Activated CD4-positive, alpha-beta T cell treated with anti-CD3 and anti-CD28 coated beads, Interleukin-2, amount 10 ng/mL, durations not matched to agents 24 days and 14 days (primary cell): Measurements from ENCODE around the gene PTK6. TPM values are rescaled to one million over a fixed set of nuclear protein-coding genes. Genes with fewer than 3 reads are reported as not detected.

Experiments used
- DNase-seq: peaks from one replicate; pipeline ENCODE4 v3.0.0; 2022
- H3K27ac Mint-ChIP-seq: one replicate; pipeline ENCODE4 v1.8.0; 2022; ENCODE audit warnings: mild to moderate bottlenecking, mixed read lengths
- H3K27me3 Mint-ChIP-seq: one replicate; pipeline ENCODE4 v1.8.0; 2022; ENCODE audit warnings: mixed read lengths
- H3K36me3 Mint-ChIP-seq: one replicate; pipeline ENCODE4 v1.8.0; 2022; ENCODE audit warnings: low read depth, mild to moderate bottlenecking, mixed read lengths
- H3K4me1 Mint-ChIP-seq: one replicate; pipeline ENCODE4 v1.8.0; 2021; ENCODE audit warnings: mixed read lengths
- H3K4me3 Mint-ChIP-seq: one replicate; pipeline ENCODE4 v1.8.0; 2022; ENCODE audit warnings: mild to moderate bottlenecking, moderate library complexity, mixed read lengths
- H3K9me3 Mint-ChIP-seq: one replicate; pipeline ENCODE4 v1.8.0; 2021; ENCODE audit warnings: mixed read lengths
- intact Hi-C: fragments of 100-400 bp; cut with micrococcal nuclease; formaldehyde crosslinking; loops from one replicate; pipeline ENCODE4 v1.15.1; 2023
- total RNA-seq: library from RNA; stranded (reverse); gene quantifications from 2 replicates; pipeline ENCODE4 v1.2.3, GENCODE V29; 2022

Gene PTK6
- total RNA-seq, 1 donor from 2014 or later, result 0.35 TPM

GRCh38 chr20:63555661-63556381, 18.6 kb upstream of the PTK6 start:
- no peak overlapping the region for H3K27ac Mint-ChIP-seq
- H3K4me3 Mint-ChIP-seq, result no peak overlapping the region
- DNase-seq, result no peak
- peaks cover 5% of the 10 kb centered on the region for H3K27me3 Mint-ChIP-seq
- peaks cover 18% of the 10 kb centered on the region for H3K36me3 Mint-ChIP-seq
- no peaks in the 10 kb centered on the region for H3K9me3 Mint-ChIP-seq
- intact Hi-C loops, result no loop called here
- H3K4me1 Mint-ChIP-seq, result peaks cover 12% of the 10 kb centered on the region

- Mint-ChIP-seq H3K4me1 (peaks cover 12% of the 10 kb centered on the region), H3K36me3 (peaks cover 13% of the 10 kb centered on the region), H3K27me3 (peaks cover 9% of the 10 kb centered on the region), H3K9me3 (no peaks in the 10 kb centered on the region), H3K4me3 (peak overlapping the region; percentile 77), H3K27ac (no peak overlapping the region)
- intact Hi-C loops, result no loop called here
- no peak for DNase-seq
These were observed 17.4 kb upstream of the PTK6 start for GRCh38 chr20:63554361-63555278.

- intact Hi-C loops, result loop anchor here (1.0 kb wide), 4 partner anchors 17 to 85 kb away; partner anchors contain the start of genes GMEB2, PPDPF and PTK6
- Mint-ChIP-seq H3K27ac (peak within 1 kb of the TSS; percentile 76), H3K4me3 (peak within 1 kb of the TSS; percentile 77), H3K9me3 (no peaks in the 10 kb centered on the region), H3K27me3 (peaks cover 13% of the 10 kb centered on the region), H3K36me3 (peaks cover 10% of the 10 kb centered on the region), H3K4me1 (peaks cover 12% of the 10 kb centered on the region)
- DNase-seq, result peak; percentile 84
These were observed 16.7 kb upstream of the PTK6 start, which contains the start of gene FNDC11 for GRCh38 chr20:63553933-63554290. TSS of gene FNDC11 (plus strand) at chr20:63554159. CDS start at chr20:63555664, 1,505 bp downstream.

DNA sequence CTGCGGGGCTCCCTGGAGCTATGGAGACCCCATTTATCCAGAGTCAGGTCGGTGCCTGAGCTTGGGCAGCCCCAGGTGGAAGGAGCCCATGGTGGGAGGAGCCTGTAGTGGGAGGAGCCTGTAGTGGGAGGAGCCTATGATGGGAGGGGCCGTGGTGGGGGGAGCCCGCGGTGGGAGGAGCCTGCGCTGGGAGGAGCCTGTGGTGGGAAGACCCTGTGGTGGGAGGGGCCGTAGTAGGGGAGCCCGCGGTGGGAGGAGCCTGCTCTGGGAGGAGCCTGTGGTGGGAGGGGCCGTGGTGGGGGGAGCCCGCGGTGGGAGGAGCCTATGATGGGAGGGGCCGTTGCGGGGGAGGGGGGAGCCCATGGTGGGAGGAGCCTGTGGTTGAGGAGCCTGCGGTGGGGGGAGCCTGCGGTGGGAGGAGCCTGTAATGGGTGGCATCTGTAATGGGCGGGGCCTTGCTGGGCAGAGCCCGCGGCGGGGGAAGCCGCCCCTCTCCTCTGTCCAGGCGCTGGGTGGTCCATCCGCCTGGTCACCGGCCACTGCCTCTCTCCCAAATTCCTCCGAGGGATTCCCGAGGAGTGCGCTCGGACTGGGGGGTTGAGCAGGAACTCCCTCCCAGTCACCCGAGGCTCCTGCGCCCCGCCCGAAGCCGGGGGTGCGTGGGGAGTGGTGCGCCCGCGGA, 16.2 kb upstream of the PTK6 start:
- DNase-seq, result peak; percentile 97
- intact Hi-C loops, result loop anchor here (1.0 kb wide), 4 partner anchors 16 to 86 kb away; partner anchors contain the start of genes GMEB2, PPDPF and PTK6
- H3K36me3 Mint-ChIP-seq, result peaks cover 6% of the 10 kb centered on the region
- H3K9me3 Mint-ChIP-seq, result no peaks in the 10 kb centered on the region
- H3K27me3 Mint-ChIP-seq, result peaks cover 15% of the 10 kb centered on the region
- H3K27ac Mint-ChIP-seq, result peak overlapping the region; percentile 76
- peak overlapping the region; percentile 77 for H3K4me3 Mint-ChIP-seq
- peaks cover 12% of the 10 kb centered on the region for H3K4me1 Mint-ChIP-seq

- H3K36me3 Mint-ChIP-seq, result peaks cover 5% of the 10 kb centered on the region
- peaks cover 15% of the 10 kb centered on the region for H3K27me3 Mint-ChIP-seq
- peak overlapping the region; percentile 77 for H3K4me3 Mint-ChIP-seq
- intact Hi-C loops, result loop anchor here (1.0 kb wide), 4 partner anchors 15 to 87 kb away; partner anchors contain the start of genes GMEB2, PPDPF and PTK6
- no peaks in the 10 kb centered on the region for H3K9me3 Mint-ChIP-seq
- DNase-seq, result peak; percentile 89
- H3K27ac Mint-ChIP-seq, result peak overlapping the region; percentile 76
- H3K4me1 Mint-ChIP-seq, result peaks cover 12% of the 10 kb centered on the region
These were observed 15.5 kb upstream of the PTK6 start for GRCh38 chr20:63552481-63553249.

GRCh38 chr20:63551068-63551467, 13.9 kb upstream of the PTK6 start:
- intact Hi-C loops, result no loop called here
- no peak overlapping the region for H3K4me3 Mint-ChIP-seq
- peaks cover 12% of the 10 kb centered on the region for H3K4me1 Mint-ChIP-seq
- peaks cover 20% of the 10 kb centered on the region for H3K27me3 Mint-ChIP-seq
- DNase-seq, result no peak
- no peaks in the 10 kb centered on the region for H3K9me3 Mint-ChIP-seq
- H3K36me3 Mint-ChIP-seq, result no peaks in the 10 kb centered on the region
- peak overlapping the region; percentile 35 for H3K27ac Mint-ChIP-seq

DNA sequence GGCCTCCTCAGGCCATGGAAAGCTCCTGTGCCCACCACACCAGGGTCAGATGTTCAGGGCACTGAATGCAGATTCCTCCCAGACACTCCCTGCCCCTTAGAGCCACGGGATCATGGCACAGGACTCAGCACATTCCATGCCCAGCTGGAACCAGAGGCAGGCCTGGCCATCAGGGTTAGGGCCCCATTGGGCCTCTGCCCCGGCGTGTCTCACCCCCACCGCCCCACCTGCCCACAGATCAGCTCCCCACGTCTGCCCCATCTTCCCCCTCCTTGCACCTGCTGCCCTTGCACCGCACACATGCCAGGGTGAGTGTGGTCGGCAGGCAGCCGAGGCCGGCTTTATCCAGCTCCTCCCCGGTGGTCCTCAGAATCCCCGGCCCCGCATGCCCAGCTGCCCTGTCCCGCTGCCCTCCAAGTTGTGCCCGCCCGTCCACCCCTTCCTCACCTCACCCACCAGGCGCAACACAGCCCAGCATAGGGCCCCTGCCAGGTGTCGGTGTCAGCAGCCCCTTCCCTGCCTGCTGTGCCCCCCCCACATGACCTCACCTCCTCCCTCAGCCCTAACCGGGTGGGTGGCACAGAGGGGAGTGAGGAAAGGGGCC, 12.6 kb upstream of the PTK6 start:
- peaks cover 22% of the 10 kb centered on the region for H3K27me3 Mint-ChIP-seq
- intact Hi-C loops, result no loop called here
- no peaks in the 10 kb centered on the region for H3K36me3 Mint-ChIP-seq
- no peak for DNase-seq
- peaks cover 16% of the 10 kb centered on the region for H3K4me1 Mint-ChIP-seq
- H3K4me3 Mint-ChIP-seq, result no peak overlapping the region
- no peaks in the 10 kb centered on the region for H3K9me3 Mint-ChIP-seq
- no peak overlapping the region for H3K27ac Mint-ChIP-seq

DNA sequence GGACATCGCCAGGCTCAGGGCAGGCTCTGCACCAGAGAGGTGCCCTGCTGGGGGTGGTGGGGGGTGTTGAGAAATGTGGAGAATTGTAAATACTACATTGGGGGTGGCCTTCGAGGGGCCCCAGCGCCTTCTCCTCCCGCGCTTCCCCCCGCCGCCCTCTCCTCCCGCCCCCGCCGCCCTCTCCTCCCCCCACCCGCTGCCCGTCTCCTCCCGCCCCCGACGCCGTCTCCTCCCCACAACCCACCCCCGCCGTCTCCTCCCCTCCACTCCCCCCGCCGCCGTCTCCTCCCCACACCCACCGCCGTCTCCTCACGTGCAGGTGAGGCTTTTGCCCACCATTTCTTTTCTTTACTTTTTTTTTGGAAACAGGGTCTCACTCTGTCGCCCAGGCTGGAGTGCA, 11.8 kb upstream of the PTK6 start:
- H3K4me3 Mint-ChIP-seq, result no peak overlapping the region
- H3K9me3 Mint-ChIP-seq, result no peaks in the 10 kb centered on the region
- DNase-seq, result no peak
- peaks cover 16% of the 10 kb centered on the region for H3K4me1 Mint-ChIP-seq
- H3K36me3 Mint-ChIP-seq, result no peaks in the 10 kb centered on the region
- intact Hi-C loops, result no loop called here
- no peak overlapping the region for H3K27ac Mint-ChIP-seq
- H3K27me3 Mint-ChIP-seq, result peaks cover 22% of the 10 kb centered on the region

- Mint-ChIP-seq H3K27ac (no peak overlapping the region), H3K9me3 (no peaks in the 10 kb centered on the region), H3K4me1 (peaks cover 16% of the 10 kb centered on the region), H3K27me3 (peaks cover 22% of the 10 kb centered on the region), H3K4me3 (no peak overlapping the region), H3K36me3 (no peaks in the 10 kb centered on the region)
- intact Hi-C loops, result no loop called here
- DNase-seq, result no peak
These were observed 11.4 kb upstream of the PTK6 start for GRCh38 chr20:63548542-63548941.

- no peak for DNase-seq
- no peak within 1 kb of the TSS for H3K4me3 Mint-ChIP-seq
- peaks cover 22% of the 10 kb centered on the region for H3K27me3 Mint-ChIP-seq
- no peak within 1 kb of the TSS for H3K27ac Mint-ChIP-seq
- H3K36me3 Mint-ChIP-seq, result no peaks in the 10 kb centered on the region
- H3K4me1 Mint-ChIP-seq, result peaks cover 13% of the 10 kb centered on the region
- intact Hi-C loops, result no loop called here
- H3K9me3 Mint-ChIP-seq, result no peaks in the 10 kb centered on the region
These were observed 10.7 kb upstream of the PTK6 start, which contains the start of gene SRMS for GRCh38 chr20:63547725-63548480. TSS of gene SRMS (minus strand) at chr20:63547749. CDS start at chr20:63547463, 286 bp downstream.

DNA sequence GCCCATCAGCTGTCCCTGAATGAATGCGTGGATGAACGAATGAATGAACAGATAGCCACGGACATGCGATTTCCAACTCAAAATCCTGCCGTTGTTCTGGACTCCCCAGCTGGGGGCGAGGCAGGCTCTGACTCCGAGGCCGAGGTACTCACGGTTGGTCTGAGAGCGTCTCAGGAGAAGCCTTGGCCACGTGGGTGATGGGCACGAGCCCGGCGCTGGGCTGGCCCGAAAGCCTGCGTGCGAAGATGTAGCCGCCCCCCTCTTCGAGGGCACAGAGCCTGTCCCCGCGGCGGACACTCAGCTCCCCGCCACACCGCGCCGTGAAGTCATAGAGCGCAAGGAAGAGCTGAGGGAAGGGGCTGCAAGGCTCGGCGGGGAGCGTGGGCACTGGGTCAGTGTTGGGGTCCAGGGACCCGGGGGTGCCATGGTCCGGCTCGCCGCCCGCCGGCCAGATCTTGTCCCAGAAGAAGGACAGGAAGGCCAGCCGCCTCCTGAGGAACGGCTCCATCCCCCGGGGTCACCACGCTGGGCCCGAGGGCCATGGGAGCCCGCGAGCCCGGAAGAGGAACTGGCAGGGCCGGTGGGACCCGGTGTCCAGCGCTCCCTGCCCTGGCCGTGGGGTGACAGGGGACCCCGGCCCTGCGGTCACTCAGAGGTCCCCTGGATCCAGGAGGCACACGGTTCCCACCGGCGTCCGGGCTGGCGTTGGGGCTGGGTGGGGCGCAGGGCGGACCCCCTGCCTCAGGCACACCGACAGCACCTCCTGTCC, 10.0 kb upstream of the PTK6 start:
- intact Hi-C loops, result no loop called here
- no peak for DNase-seq
- H3K27me3 Mint-ChIP-seq, result peaks cover 22% of the 10 kb centered on the region
- no peak overlapping the region for H3K4me3 Mint-ChIP-seq
- peaks cover 6% of the 10 kb centered on the region for H3K4me1 Mint-ChIP-seq
- no peak overlapping the region for H3K27ac Mint-ChIP-seq
- H3K9me3 Mint-ChIP-seq, result no peaks in the 10 kb centered on the region
- H3K36me3 Mint-ChIP-seq, result no peaks in the 10 kb centered on the region
